H9 (cell line): Measurements from ENCODE around the gene CRNKL1. TPM values are rescaled to one million over a fixed set of nuclear protein-coding genes. Genes with fewer than 3 reads are reported as not detected.

Experiments used
- DNase-seq: peaks from one replicate; pipeline ENCODE4 v3.0.0-alpha.2; 2017
- H2AFZ ChIP-seq: one replicate; pipeline ENCODE4 v1.6.1; 2013; ENCODE audit warnings: mild to moderate bottlenecking, low read length, control low read depth, moderate library complexity
- H2AK5ac ChIP-seq: 2 replicates; pipeline ENCODE4 v1.6.1; 2013; ENCODE audit warnings: low read length, control low read depth, mixed read lengths; ENCODE audit not compliant: insufficient read length
- H2BK120ac ChIP-seq: one replicate; pipeline ENCODE4 v1.6.1; 2013; ENCODE audit warnings: low read depth, mild to moderate bottlenecking, low read length, control low read depth, inconsistent platforms; ENCODE audit not compliant: poor library complexity, severe bottlenecking
- H2BK12ac ChIP-seq: 2 replicates; pipeline ENCODE4 v1.6.1; 2013; ENCODE audit warnings: low read length, control low read depth, mixed read lengths, low read depth; ENCODE audit not compliant: insufficient read length
- H2BK15ac ChIP-seq: 2 replicates; pipeline ENCODE4 v1.6.1; 2013; ENCODE audit warnings: low read depth, low read length, control low read depth
- H2BK20ac ChIP-seq: one replicate; pipeline ENCODE4 v1.6.1; 2013; ENCODE audit warnings: low read depth, mild to moderate bottlenecking, low read length, control low read depth, inconsistent platforms; ENCODE audit not compliant: poor library complexity, severe bottlenecking
- H2BK5ac ChIP-seq: 2 replicates; pipeline ENCODE4 v1.6.1; 2013; ENCODE audit warnings: low read length, control low read depth, mixed read lengths; ENCODE audit not compliant: insufficient read length
- H3K14ac ChIP-seq: 2 replicates; pipeline ENCODE4 v1.6.1; 2013; ENCODE audit warnings: low read length, control low read depth; ENCODE audit not compliant: insufficient read depth
- H3K18ac ChIP-seq: 2 replicates; pipeline ENCODE4 v1.6.1; 2013; ENCODE audit warnings: low read depth, mild to moderate bottlenecking, mixed read lengths, low read length, control low read depth; ENCODE audit not compliant: insufficient read length
- H3K23ac ChIP-seq: 2 replicates; pipeline ENCODE4 v1.6.1; 2013; ENCODE audit warnings: low read length, control low read depth, mixed read lengths, low read depth; ENCODE audit not compliant: insufficient read length
- H3K23me2 ChIP-seq: 2 replicates; pipeline ENCODE4 v1.6.1; 2013; ENCODE audit warnings: low read depth, mild to moderate bottlenecking, mixed read lengths, low read length, control low read depth; ENCODE audit not compliant: insufficient read length, poor library complexity, severe bottlenecking
- H3K27ac ChIP-seq: 2 replicates; pipeline ENCODE4 v1.5.1; 2013; ENCODE audit warnings: low read length, control low read depth, mixed read lengths, low read depth; ENCODE audit not compliant: insufficient read length
- H3K27me3 ChIP-seq: 2 replicates; pipeline ENCODE4 v1.6.1; 2013; ENCODE audit warnings: low read length, control low read depth, inconsistent platforms; ENCODE audit not compliant: insufficient read depth
- H3K4ac ChIP-seq: 2 replicates; pipeline ENCODE4 v1.6.1; 2013; ENCODE audit warnings: low read depth, mild to moderate bottlenecking, control low read depth, inconsistent platforms, low read length, moderate library complexity
- H3K4me1 ChIP-seq: 2 replicates; pipeline ENCODE4 v1.6.1; 2013; ENCODE audit warnings: low read length, control low read depth, inconsistent platforms; ENCODE audit not compliant: insufficient read depth
- H3K4me2 ChIP-seq: 2 replicates; pipeline ENCODE4 v1.6.1; 2013; ENCODE audit warnings: low read length, control low read depth, mixed read lengths; ENCODE audit not compliant: insufficient read length, insufficient read depth
- H3K56ac ChIP-seq: 2 replicates; pipeline ENCODE4 v1.6.1; 2013; ENCODE audit warnings: low read depth, mild to moderate bottlenecking, mixed read lengths, low read length, control low read depth; ENCODE audit not compliant: insufficient read length
- H3K79me1 ChIP-seq: 2 replicates; pipeline ENCODE4 v1.6.1; 2013; ENCODE audit warnings: low read depth, mild to moderate bottlenecking, moderate library complexity, low read length, control low read depth, inconsistent platforms; ENCODE audit not compliant: insufficient read depth, poor library complexity, severe bottlenecking
- H3K79me2 ChIP-seq: 2 replicates; pipeline ENCODE4 v1.6.1; 2013; ENCODE audit warnings: low read length, control low read depth, inconsistent platforms; ENCODE audit not compliant: insufficient read depth
- H3K9ac ChIP-seq: 2 replicates; pipeline ENCODE4 v1.6.1; 2013; ENCODE audit warnings: low read length, control low read depth, mixed read lengths; ENCODE audit not compliant: insufficient read length; ENCODE audit errors: extremely low read depth
- H3K9me3 ChIP-seq: one replicate; pipeline ENCODE4 v1.6.1; 2013; ENCODE audit warnings: low read depth, low read length, inconsistent platforms; ENCODE audit not compliant: control insufficient read depth
- H3T11ph ChIP-seq: one replicate; pipeline ENCODE4 v1.6.1; 2013; ENCODE audit warnings: mild to moderate bottlenecking, low read length, control low read depth, inconsistent platforms
- H4K20me1 ChIP-seq: one replicate; pipeline ENCODE4 v1.6.1; 2013; ENCODE audit not compliant: control insufficient read depth, insufficient read length, insufficient read depth
- H4K5ac ChIP-seq: 2 replicates; pipeline ENCODE4 v1.6.1; 2013; ENCODE audit warnings: low read depth, mild to moderate bottlenecking, mixed read lengths, low read length, control low read depth; ENCODE audit not compliant: insufficient read length
- H4K8ac ChIP-seq: replicated peaks from 2 replicates; pipeline ENCODE4 v1.6.1; 2013; ENCODE audit warnings: low read length, control low read depth, mixed read lengths, low read depth; ENCODE audit not compliant: insufficient read length
- H4K91ac ChIP-seq: 2 replicates; pipeline ENCODE4 v1.6.1; 2013; ENCODE audit warnings: low read depth, mild to moderate bottlenecking, moderate library complexity, mixed read lengths, low read length, control low read depth; ENCODE audit not compliant: insufficient read length
- H3K27ac Mint-ChIP-seq, 3 experiments: 2 replicates in 2 of 3; 3 replicates in 1 of 3; pipeline ENCODE4 v1.8.0; 2020 to 2021; ENCODE audit warnings: mixed read lengths in 3 of 3, mild to moderate bottlenecking in 1 of 3, moderate library complexity in 1 of 3
- H3K27me3 Mint-ChIP-seq: 2 replicates; pipeline ENCODE4 v1.8.0; 2021; ENCODE audit warnings: low read depth, mild to moderate bottlenecking, moderate library complexity, mixed read lengths
- H3K36me3 Mint-ChIP-seq, 3 experiments: 2 replicates in 2 of 3; 3 replicates in 1 of 3; pipeline ENCODE4 v1.8.0; 2020 to 2021; ENCODE audit warnings: low read depth in 3 of 3, mixed read lengths in 3 of 3; ENCODE audit not compliant: insufficient read depth in 1 of 3
- H3K4me1 Mint-ChIP-seq, 2 experiments: 2 replicates each; pipeline ENCODE4 v1.8.0; 2020; ENCODE audit warnings: mixed read lengths in 2 of 2
- H3K4me3 Mint-ChIP-seq, 2 experiments: 2 replicates in 1 of 2; 3 replicates in 1 of 2; pipeline ENCODE4 v1.8.0; 2020 to 2021; ENCODE audit warnings: mild to moderate bottlenecking in 2 of 2, mixed read lengths in 2 of 2, moderate library complexity in 1 of 2
- H3K9me3 Mint-ChIP-seq, 2 experiments: 2 replicates in 1 of 2; 3 replicates in 1 of 2; pipeline ENCODE4 v1.8.0; 2020; ENCODE audit warnings: mild to moderate bottlenecking in 2 of 2, mixed read lengths in 2 of 2, moderate library complexity in 1 of 2
- WGBS: extraction: QIAGEN DNeasy Blood & Tissue Kit; methylation state at CpG from one replicate; pipeline ENCODE4 v1.1.7; 2013; ENCODE audit warnings: missing lambda C conversion rate, low lambda C conversion rate, mixed read lengths; ENCODE audit not compliant: insufficient read length; ENCODE audit errors: extremely low coverage; 5-methylcytosine and 5-hydroxymethylcytosine counted together
- total RNA-seq: library from RNA; stranded (reverse); gene quantifications from 2 replicates; pipeline ENCODE4 v1.2.1, GENCODE V29; 2021
- TF ChIP-seq, protein P1 (sequence below): fragments of 200-600 bp; sonication (generic); conservative IDR thresholded peaks from 3 replicates; pipeline ENCODE4 v1.8.0; 2021; ENCODE audit warnings: antibody characterized with exemption, mild to moderate bottlenecking

CRNKL1 gene
- total RNA-seq, 1 experiment from 2014 or later = 30.2 TPM

DNA sequence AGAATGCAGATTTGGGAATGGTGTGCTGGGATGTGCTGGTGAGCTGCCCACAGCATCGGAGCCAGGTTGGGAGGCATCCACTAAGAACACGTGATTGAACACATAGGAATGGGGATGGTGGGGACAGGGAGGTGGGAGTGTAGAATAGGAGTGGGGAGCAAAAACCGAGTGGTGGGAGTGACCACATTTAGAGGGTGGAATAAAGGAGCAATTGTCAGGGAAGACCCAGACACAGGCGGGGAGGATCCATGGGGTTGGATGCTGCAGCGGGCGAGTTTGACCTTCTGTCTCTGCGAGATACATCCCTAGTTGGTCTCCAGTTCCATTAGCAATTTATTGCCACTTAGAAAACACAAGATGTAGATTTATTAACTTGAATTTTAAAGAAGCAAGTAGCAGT lies 30.4 kb downstream of the CRNKL1 start:
- H3K56ac ChIP-seq = no peak overlapping the region
- H2BK120ac ChIP-seq = no peak overlapping the region
- DNase-seq = no peak
- no peak overlapping the region for H4K5ac ChIP-seq
- no peak overlapping the region for H3T11ph ChIP-seq
- H3K4me1 ChIP-seq = peaks cover 2% of the 10 kb centered on the region; the same call in 1 of the 2 replicates
- H3K9me3 ChIP-seq = no peaks in the 10 kb centered on the region
- H3K9ac ChIP-seq = no peak overlapping the region
- no peak overlapping the region for H3K18ac ChIP-seq
- H3K4me2 ChIP-seq = no peak overlapping the region
- H3K27ac ChIP-seq = no peak overlapping the region
- H3K14ac ChIP-seq = no peak overlapping the region
- H4K91ac ChIP-seq = no peak overlapping the region
- peaks cover 11% of the 10 kb centered on the region; the same call in 1 of the 2 replicates for H3K79me2 ChIP-seq
- no CpG with 5 or more reads among the region's 7 CpGs for WGBS
- Mint-ChIP-seq H3K4me3 (no peak overlapping the region), H3K27ac (no peak overlapping the region; a peak in 1 of 7 replicates), H3K27me3 (no peaks in the 10 kb centered on the region; the same call in 1 of the 2 replicates), H3K4me1 (peaks cover 13 to 27% of the 10 kb centered on the region in 2 experiments), H3K36me3 (peaks cover 0 to 14% (median 12%) of the 10 kb centered on the region in 3 experiments; a peak in 5 of 7 replicates), H3K9me3 (no peaks in the 10 kb centered on the region)
- H2BK12ac ChIP-seq = no peak overlapping the region
- no peak overlapping the region for H2BK5ac ChIP-seq
- H3K23ac ChIP-seq = no peak overlapping the region
- no peak overlapping the region for H3K4ac ChIP-seq
- H4K20me1 ChIP-seq = no peaks in the 10 kb centered on the region
- H3K27me3 ChIP-seq = no peaks in the 10 kb centered on the region
- H2BK15ac ChIP-seq = no peak overlapping the region
- no peaks in the 10 kb centered on the region for H3K23me2 ChIP-seq
- H4K8ac ChIP-seq = no peak overlapping the region
- H2AK5ac ChIP-seq = no peak overlapping the region
- TF ChIP-seq, protein P1, sequence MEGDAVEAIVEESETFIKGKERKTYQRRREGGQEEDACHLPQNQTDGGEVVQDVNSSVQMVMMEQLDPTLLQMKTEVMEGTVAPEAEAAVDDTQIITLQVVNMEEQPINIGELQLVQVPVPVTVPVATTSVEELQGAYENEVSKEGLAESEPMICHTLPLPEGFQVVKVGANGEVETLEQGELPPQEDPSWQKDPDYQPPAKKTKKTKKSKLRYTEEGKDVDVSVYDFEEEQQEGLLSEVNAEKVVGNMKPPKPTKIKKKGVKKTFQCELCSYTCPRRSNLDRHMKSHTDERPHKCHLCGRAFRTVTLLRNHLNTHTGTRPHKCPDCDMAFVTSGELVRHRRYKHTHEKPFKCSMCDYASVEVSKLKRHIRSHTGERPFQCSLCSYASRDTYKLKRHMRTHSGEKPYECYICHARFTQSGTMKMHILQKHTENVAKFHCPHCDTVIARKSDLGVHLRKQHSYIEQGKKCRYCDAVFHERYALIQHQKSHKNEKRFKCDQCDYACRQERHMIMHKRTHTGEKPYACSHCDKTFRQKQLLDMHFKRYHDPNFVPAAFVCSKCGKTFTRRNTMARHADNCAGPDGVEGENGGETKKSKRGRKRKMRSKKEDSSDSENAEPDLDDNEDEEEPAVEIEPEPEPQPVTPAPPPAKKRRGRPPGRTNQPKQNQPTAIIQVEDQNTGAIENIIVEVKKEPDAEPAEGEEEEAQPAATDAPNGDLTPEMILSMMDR = no peak
- H2BK20ac ChIP-seq = no peak overlapping the region
- H3K79me1 ChIP-seq = peaks cover 6% of the 10 kb centered on the region
- no peak overlapping the region for H2AFZ ChIP-seq
